Astrocyte of the spinal cord (primary cell): ENCODE data around the gene TMEM255B.

Source experiments
- DNase-seq: peaks from one replicate; pipeline ENCODE4 v3.0.0; 2011; ENCODE audit warnings: low read depth, low spot score
- H3K4me3 ChIP-seq: 2 replicates; pipeline ENCODE4 v1.5.1; 2011; ENCODE audit warnings: low read depth, mild to moderate bottlenecking, low read length, moderate library complexity
- CTCF ChIP-seq: IDR thresholded peaks from 2 replicates; pipeline ENCODE4 v1.5.1; 2012; ENCODE audit warnings: low read depth, mild to moderate bottlenecking, low read length, inconsistent platforms
- in situ Hi-C: cut with HindIII; loops from 2 replicates; pipeline ENCODE4 v1.10.0; 2017; ENCODE audit warnings: low sequenced_read_pairs

Gene TMEM255B

DNA sequence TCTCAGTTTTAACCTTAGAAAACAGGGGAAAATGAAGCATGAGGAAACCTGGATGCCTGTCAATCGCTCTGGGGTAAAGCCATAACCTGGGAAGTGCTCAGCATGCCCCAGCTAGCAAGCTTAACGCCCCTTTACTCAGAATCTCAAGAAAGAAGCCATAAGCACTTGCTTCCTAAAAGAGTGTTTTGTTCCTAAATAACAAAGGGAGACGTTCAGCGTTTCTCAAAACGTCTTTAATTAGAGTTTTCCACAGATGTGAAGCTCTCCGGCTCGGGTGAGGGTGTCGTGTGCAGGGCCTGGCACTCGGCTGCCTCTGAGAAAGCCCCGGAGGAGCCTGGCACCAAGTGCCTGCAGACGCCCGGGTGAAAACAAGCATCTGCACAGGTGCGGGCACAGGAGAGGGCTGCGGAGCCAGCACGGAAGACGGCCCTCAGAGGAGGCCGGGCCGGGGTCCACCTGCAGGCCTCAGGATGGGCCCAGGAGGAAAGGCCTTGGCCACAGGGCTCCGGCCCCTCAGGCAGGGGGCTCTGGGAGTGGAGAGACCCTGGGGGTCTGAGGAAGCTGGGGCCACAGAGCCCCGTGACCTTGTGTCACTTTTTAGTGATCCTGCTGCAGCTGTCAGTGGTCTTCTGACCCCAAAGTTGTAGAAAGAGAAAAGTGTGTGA is 98.6 kb downstream of the TMEM255B start:
- no peak overlapping the region for H3K4me3 ChIP-seq
- in situ Hi-C loops: no loop called here
- DNase-seq: no peak
- TF ChIP-seq CTCF: no peak

DNA sequence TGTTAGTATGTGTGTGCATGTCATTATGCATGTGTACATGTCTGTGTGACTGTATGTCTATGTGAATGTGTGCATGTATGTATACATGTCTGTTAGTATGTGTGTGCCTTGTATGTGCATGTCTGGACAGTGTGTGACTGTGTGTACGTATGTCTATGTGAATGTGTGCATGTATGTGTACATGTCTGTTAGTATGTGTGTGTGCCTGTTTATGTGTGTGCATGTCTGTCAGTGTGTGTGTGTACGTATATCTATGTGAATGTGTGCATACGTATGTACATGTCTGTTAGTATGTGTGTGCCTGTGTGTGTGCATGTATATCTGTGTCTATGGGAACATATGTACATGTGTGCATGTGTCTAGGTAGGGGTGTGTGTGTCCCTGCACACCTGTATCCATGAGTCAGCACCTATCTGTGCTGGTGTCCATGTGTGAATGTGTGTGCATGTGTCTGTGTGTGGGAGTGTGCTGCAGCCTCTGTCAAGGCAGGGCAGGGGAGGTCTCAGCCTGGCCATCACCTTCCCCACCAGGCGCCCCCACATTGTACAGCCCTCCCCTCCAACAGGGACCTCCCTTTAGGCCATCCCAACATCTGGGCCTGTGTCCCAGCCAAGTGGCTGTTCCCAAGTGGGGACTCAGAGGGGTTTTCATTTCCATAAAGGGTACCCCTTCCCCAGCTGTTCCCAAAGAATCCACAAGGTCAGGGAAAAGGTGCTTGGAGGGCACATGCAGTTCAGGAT is 100.5 kb downstream of the TMEM255B start:
- H3K4me3 ChIP-seq: no peak overlapping the region
- no peak for TF ChIP-seq CTCF
- DNase-seq: no peak
- in situ Hi-C loops: no loop called here

DNA sequence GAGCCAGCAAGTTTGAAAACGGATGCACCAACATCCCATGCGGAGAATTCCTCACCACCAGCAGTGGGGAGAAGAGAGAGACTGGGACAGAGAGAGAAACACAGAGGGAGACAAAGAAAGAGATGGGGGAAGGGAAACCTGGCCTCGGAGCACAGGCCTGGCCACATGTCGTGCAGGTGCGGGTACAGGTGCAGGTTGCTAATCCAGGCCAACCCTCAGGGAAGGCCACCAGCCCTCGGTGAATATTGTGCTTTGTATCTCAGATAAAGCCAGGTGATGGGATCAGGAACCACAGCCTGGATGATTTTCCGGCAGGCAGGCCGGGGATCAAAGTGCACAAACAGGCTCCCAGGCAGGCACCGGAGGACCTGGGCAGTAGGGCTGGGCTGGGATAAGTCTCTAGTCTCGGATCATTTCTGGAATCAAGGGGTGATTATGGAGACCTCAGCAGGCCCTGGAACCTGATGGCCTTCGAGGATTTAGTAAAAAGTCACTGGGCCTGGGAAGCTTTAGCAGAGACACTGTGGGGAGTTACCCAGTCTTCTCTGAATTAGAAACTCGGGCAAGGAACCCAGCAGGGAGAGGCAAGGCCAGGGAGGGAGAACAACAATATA is 101.1 kb downstream of the TMEM255B start:
- TF ChIP-seq CTCF: no peak
- no peak overlapping the region for H3K4me3 ChIP-seq
- no peak for DNase-seq
- in situ Hi-C loops: no loop called here

GRCh38 chr13:113860665-113861432 is 101.8 kb downstream of the TMEM255B start:
- in situ Hi-C loops: no loop called here
- no peak overlapping the region for H3K4me3 ChIP-seq
- no peak for DNase-seq
- no peak for TF ChIP-seq CTCF

DNA sequence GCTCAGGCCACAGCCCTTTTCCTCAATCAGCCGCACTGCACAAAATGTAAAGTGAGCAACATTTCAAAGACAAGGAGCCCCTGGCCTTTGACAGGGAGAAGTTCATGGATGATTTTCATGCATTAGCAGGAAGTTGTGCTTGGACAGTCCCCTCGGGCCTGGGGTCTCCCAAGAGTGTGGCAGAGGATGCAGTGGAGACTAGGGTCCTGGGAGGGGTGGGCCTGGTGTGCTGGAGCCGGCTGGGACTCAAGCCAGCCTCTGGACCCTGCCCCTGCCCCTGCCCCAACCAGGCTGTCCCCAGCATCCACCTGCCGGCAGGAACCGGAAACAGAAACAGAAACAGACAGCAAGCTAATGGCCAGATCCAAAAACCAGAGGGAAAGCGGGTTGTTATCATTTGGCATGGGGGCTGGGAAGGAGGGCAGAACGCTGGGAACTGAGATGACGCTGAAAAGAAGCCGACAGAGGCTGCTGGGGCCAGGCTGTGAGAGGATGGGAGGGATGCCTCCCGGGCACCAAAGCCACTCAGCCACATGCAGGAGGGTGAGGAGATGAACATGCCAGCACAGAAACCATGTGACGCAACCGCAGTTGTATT is 102.5 kb downstream of the TMEM255B start:
- H3K4me3 ChIP-seq: no peak overlapping the region
- in situ Hi-C loops: no loop called here
- TF ChIP-seq CTCF: no peak
- no peak for DNase-seq
